SJCRH30 (cell line): Measurements from ENCODE around the gene PLA2G2C. TPM values are rescaled to one million over a fixed set of nuclear protein-coding genes. Genes with fewer than 3 reads are reported as not detected.
"Not testable (repeated sequence)": the region's sequence is repeated elsewhere in the genome, so short reads cannot be mapped to it uniquely, and the experiment has no call there.

Experiments used
- DNase-seq, 2 experiments: peaks; one replicate each; pipeline ENCODE4 v3.0.0-alpha.2; 2015 to 2020
- H3K27ac ChIP-seq: fragments of 250-450 bp; sonication (Bioruptor Pico); 2 replicates; pipeline ENCODE4 v1.5.1; 2020; ENCODE audit warnings: mild to moderate bottlenecking, moderate library complexity
- H3K27me3 ChIP-seq: fragments of 250-450 bp; sonication (Bioruptor Pico); 2 replicates; pipeline ENCODE4 v1.5.1; 2020; ENCODE audit warnings: mild to moderate bottlenecking, moderate library complexity
- H3K36me3 ChIP-seq: fragments of 250-450 bp; sonication (Bioruptor Pico); 2 replicates; pipeline ENCODE4 v1.5.1; 2020; ENCODE audit warnings: mild to moderate bottlenecking, moderate library complexity
- H3K4me1 ChIP-seq: fragments of 250-450 bp; sonication (Bioruptor Pico); 2 replicates; pipeline ENCODE4 v1.5.1; 2020; ENCODE audit warnings: mild to moderate bottlenecking, moderate library complexity
- H3K4me3 ChIP-seq: fragments of 250-450 bp; sonication (Bioruptor Pico); 2 replicates; pipeline ENCODE4 v1.5.1; 2020; ENCODE audit warnings: mild to moderate bottlenecking, moderate library complexity
- H3K9me3 ChIP-seq: fragments of 250-450 bp; sonication (Bioruptor Pico); replicated peaks from 2 replicates; pipeline ENCODE4 v1.5.1; 2020; ENCODE audit warnings: mild to moderate bottlenecking, moderate library complexity
- total RNA-seq: library from RNA; depleted of rRNA; stranded (reverse); fragments of >200 nt; shearing (Covaris generic); gene quantifications from 2 replicates; pipeline ENCODE4 v1.2.3, GENCODE V29; 2014

The PLA2G2C gene
- total RNA-seq, 1 experiment from 2014 or later = not detected

DNA sequence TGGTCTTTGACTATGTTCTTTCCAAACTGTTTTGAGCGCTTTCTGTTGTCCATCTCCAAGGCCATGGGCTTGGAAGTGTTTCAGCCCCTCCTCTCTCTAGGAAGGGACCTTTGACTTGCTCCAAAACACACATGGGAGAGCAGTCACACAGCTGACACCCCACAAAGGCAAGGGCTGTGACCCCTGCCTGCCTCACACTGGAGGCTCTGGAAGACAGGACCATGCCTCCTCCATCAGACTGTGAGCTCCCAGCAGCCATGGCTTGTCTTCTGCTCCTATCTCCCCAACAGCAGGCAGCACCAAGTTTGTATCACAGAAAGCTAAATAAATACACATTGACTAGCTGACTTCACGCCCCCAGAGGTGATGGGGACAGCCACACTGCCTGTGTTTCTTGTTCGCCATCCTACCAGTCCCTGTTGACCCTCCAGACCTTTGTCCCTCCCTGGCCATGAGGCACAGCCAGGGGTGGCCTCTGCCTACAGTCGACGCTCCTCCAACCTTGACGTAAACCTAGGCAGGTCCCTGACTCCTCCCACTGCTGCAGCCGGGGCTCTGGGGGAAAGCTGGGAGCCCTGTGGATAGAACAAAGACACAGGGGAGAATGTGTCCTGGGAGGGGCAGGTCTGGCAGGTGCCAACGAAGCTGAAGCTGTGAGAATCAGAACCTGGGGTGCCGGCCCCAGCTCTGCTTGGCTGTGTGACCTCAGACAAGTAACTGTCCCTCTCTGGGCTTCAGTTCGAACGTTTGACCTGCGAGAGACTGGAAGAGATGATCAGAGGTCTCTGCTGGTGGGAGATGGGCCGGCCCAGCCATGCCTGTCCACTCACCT, 42.4 kb downstream of the PLA2G2C start:
- no peaks in the 10 kb centered on the region; the same call in 1 of the 2 replicates for H3K27me3 ChIP-seq
- no peaks in the 10 kb centered on the region for H3K36me3 ChIP-seq
- H3K27ac ChIP-seq = no peak overlapping the region
- H3K9me3 ChIP-seq = no peaks in the 10 kb centered on the region
- no peak overlapping the region for H3K4me3 ChIP-seq
- no peak for DNase-seq
- no peaks in the 10 kb centered on the region for H3K4me1 ChIP-seq

DNA sequence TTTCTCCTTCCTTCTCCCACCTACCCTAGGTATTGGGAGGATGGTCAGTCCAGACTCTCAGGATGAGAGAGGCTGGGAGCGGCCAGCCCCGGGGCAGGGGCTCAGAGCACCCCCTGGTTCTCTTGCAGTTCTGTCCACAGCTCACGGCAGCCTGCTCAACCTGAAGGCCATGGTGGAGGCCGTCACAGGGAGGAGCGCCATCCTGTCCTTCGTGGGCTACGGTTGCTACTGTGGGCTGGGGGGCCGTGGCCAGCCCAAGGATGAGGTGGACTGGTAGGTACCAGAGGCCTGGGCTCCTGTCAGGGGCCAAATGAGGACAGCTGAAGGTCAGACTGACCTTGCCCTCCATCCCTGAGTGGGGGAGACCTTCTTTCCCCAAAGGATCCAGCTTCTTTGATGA, 43.0 kb downstream of the PLA2G2C start:
- Histone ChIP-seq H3K27ac (no peak overlapping the region), H3K4me1 (no peaks in the 10 kb centered on the region), H3K4me3 (no peak overlapping the region), H3K9me3 (no peaks in the 10 kb centered on the region), H3K36me3 (no peaks in the 10 kb centered on the region), H3K27me3 (no peaks in the 10 kb centered on the region; the same call in 1 of the 2 replicates)
- DNase-seq = no peak

GRCh38 chr1:20142001-20142710, 44.2 kb downstream of the PLA2G2C start:
- Histone ChIP-seq H3K4me1 (no peaks in the 10 kb centered on the region), H3K27ac (no peak overlapping the region), H3K27me3 (no peaks in the 10 kb centered on the region; the same call in 1 of the 2 replicates), H3K4me3 (no peak overlapping the region), H3K36me3 (no peaks in the 10 kb centered on the region), H3K9me3 (no peaks in the 10 kb centered on the region)
- DNase-seq = no peak

DNA sequence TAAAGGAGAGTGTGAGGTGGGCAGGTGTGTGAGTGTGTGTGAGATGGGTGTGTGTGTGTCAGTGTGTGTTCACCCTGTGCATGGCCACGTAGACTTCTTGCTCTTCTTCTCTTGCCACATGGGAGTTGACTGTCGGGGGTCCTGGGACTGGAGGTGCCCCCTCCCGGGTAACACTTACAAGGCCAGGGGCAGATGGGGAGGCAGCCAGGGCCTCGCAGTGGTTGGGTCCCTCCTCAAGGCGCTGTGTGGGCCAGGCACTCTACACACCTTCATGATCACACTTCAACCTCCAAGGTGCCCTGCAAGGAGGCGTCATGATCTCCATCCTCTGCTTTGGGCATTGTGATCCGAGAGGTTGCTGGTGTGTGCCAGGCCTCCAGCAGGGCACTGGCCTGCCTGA, 44.9 kb downstream of the PLA2G2C start:
- H3K4me1 ChIP-seq = no peaks in the 10 kb centered on the region
- no peak overlapping the region for H3K4me3 ChIP-seq
- no peak for DNase-seq
- no peaks in the 10 kb centered on the region for H3K9me3 ChIP-seq
- H3K36me3 ChIP-seq = no peaks in the 10 kb centered on the region
- H3K27ac ChIP-seq = no peak overlapping the region
- no peaks in the 10 kb centered on the region; the same call in 1 of the 2 replicates for H3K27me3 ChIP-seq

DNA sequence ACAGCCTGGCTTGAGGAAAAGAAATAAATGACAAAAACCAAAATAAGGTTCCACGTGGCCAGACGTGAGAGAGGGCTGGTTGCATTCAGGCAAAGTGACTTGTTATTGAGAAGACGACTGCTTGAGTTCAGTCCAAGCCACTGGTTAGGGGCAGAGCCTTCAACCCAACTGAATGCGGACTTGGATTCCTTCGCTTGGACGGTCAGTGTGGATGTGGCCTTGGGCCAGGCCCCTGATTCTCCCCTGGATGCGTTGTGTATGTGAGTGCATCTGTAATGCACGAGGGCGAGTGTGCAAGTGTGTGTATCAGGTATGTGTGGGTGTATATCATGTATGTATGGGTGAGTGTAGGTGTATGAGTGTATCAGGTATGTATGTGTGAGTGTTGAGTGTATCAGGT, 45.3 kb downstream of the PLA2G2C start:
- DNase-seq = no peak
- H3K9me3 ChIP-seq = no peaks in the 10 kb centered on the region
- H3K4me3 ChIP-seq = no peak overlapping the region
- H3K27ac ChIP-seq = no peak overlapping the region
- no peaks in the 10 kb centered on the region for H3K36me3 ChIP-seq
- H3K4me1 ChIP-seq = no peaks in the 10 kb centered on the region
- no peaks in the 10 kb centered on the region; the same call in 1 of the 2 replicates for H3K27me3 ChIP-seq

DNA sequence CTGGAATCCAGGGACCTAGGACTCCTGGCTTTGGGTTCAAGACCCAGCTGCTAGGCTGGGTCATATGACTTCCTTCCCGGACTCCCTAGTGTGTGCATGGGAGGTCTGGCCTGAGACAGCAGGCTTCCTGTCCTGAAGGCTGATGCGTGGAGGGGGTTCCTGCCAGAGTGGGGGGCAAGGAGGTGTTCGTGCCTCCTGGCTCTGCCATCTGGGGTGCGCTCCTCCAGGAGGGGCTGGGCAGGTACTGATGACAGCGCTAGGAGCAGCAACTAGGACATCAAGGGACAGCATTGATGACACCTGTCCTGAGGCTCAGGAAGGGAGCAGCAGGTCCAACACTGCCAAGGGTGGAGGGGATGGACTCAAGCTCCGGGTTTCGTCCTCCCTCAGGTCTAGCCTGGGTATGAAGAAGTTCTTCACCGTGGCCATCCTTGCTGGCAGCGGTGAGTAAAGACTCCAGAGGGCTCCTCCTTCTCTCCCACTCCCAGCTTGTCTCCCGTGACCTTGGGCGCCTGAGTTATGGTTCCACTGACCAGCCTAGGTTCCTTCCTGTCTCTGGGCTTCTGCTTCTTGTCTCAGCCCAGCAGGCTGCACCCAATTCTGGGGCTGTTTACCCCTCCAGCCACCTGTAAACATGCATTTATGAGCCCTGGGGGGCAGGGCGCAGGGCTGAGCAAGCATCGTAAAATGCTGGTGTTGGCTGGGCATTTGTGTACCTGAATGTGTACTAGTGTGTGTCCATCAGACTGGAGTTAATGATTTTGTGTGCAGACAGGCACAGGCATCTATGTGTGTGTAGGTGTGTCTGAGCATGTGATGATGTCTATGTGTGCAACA, 46.3 kb downstream of the PLA2G2C start:
- DNase-seq = no peak
- Histone ChIP-seq H3K4me1 (no peaks in the 10 kb centered on the region), H3K27me3 (no peaks in the 10 kb centered on the region; the same call in 1 of the 2 replicates), H3K27ac (no peak overlapping the region), H3K4me3 (no peak overlapping the region), H3K36me3 (no peaks in the 10 kb centered on the region), H3K9me3 (no peaks in the 10 kb centered on the region)

- no peak within 1 kb of the TSS for H3K27ac ChIP-seq
- no peaks in the 10 kb centered on the region for H3K36me3 ChIP-seq
- no peaks in the 10 kb centered on the region for H3K9me3 ChIP-seq
- no peaks in the 10 kb centered on the region for H3K4me1 ChIP-seq
- no peak for DNase-seq
- no peaks in the 10 kb centered on the region for H3K27me3 ChIP-seq
- no peak within 1 kb of the TSS for H3K4me3 ChIP-seq
Measured at GRCh38 chr1:20138961-20139550, 47.3 kb downstream of the PLA2G2C start, which contains the start of gene PLA2G2F. Gene PLA2G2F (plus strand): TSS chr1:20139323. CDS start chr1:20139428, 105 bp downstream.

DNA sequence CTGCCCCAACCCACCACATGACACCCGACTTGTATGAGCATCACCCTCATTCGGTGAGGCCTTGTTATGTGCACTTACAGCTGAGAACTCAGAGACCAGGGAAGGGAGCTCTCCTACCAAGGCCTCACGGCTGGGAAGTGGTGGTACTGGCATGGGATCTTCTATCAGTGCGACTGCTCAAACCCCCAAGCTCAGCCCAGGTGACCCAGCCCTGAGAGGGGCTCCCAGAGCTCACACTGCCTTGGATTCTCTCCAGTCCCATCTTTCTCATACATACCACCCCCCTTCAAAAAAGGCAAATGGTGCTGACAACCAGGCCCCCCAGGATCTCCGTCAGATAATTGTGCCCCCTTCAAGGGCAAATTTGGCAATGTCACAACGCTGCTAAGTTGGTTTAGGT, 48.0 kb downstream of the PLA2G2C start:
- H3K27ac ChIP-seq = no peak overlapping the region
- H3K9me3 ChIP-seq = no peaks in the 10 kb centered on the region
- no peaks in the 10 kb centered on the region for H3K36me3 ChIP-seq
- DNase-seq = no peak
- H3K4me3 ChIP-seq = no peak overlapping the region
- no peaks in the 10 kb centered on the region for H3K27me3 ChIP-seq
- no peaks in the 10 kb centered on the region for H3K4me1 ChIP-seq

GRCh38 chr1:20137604-20138003, 48.7 kb downstream of the PLA2G2C start:
- H3K4me3 ChIP-seq = no peak overlapping the region
- no peaks in the 10 kb centered on the region for H3K27me3 ChIP-seq
- no peaks in the 10 kb centered on the region for H3K9me3 ChIP-seq
- no peak for DNase-seq
- H3K4me1 ChIP-seq = no peaks in the 10 kb centered on the region
- no peak overlapping the region for H3K27ac ChIP-seq
- H3K36me3 ChIP-seq = no peaks in the 10 kb centered on the region

DNA sequence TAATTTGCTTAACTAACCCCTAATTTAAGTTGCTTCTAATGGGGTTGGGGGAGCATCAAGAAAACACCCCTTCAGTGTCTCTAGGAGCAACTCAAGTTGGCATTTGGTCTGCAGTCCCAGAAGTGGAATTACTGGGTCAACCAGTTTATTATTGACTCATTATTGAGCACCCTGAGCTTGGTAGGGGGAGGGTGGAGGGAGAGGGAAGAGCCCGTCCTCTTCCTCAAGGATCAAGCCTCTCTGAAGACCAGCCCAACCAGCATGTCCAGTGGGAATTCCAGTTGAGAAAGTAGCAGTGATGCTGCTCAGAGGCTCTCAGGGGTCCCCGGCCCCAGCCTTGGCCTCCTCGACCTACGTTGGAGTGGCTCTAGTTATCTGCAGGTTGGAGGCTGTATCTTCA, 49.3 kb downstream of the PLA2G2C start:
- no peak overlapping the region for H3K27ac ChIP-seq
- H3K36me3 ChIP-seq = no peaks in the 10 kb centered on the region
- no peaks in the 10 kb centered on the region for H3K9me3 ChIP-seq
- no peak for DNase-seq
- no peaks in the 10 kb centered on the region for H3K27me3 ChIP-seq
- no peak overlapping the region for H3K4me3 ChIP-seq
- no peaks in the 10 kb centered on the region for H3K4me1 ChIP-seq

- no peaks in the 10 kb centered on the region for H3K27me3 ChIP-seq
Measured at GRCh38 chr1:20136249-20136648, 50.1 kb downstream of the PLA2G2C start.

GRCh38 chr1:20134995-20135394, 51.3 kb downstream of the PLA2G2C start:
- Histone ChIP-seq H3K9me3 (no peaks in the 10 kb centered on the region), H3K27ac (no peak overlapping the region), H3K4me3 (no peak overlapping the region), H3K4me1 (no peaks in the 10 kb centered on the region), H3K36me3 (no peaks in the 10 kb centered on the region), H3K27me3 (no peaks in the 10 kb centered on the region)
- DNase-seq = no peak

More at GRCh38 chr1:20136249-20136648, 50.1 kb downstream of the PLA2G2C start:
- Histone ChIP-seq H3K36me3 (no peaks in the 10 kb centered on the region), H3K4me3 (no peak overlapping the region), H3K4me1 (no peaks in the 10 kb centered on the region), H3K9me3 (no peaks in the 10 kb centered on the region), H3K27ac (no peak overlapping the region)
- no peak for DNase-seq

- not testable (repeated sequence) for H3K36me3 ChIP-seq, H3K27me3 ChIP-seq, H3K27ac ChIP-seq, H3K4me3 ChIP-seq, H3K4me1 ChIP-seq, DNase-seq, H3K9me3 ChIP-seq
Measured at GRCh38 chr1:20130518-20130917, 55.8 kb downstream of the PLA2G2C start.

- Histone ChIP-seq H3K27ac (no peak overlapping the region), H3K9me3 (0 out of 2 replicates have a peak, but pooled peaks cover 2% of the 10 kb centered on the region), H3K4me3 (no peak overlapping the region), H3K4me1 (no peaks in the 10 kb centered on the region; the same call in 1 of the 2 replicates), H3K36me3 (no peaks in the 10 kb centered on the region), H3K27me3 (no peaks in the 10 kb centered on the region; the same call in 1 of the 2 replicates)
- DNase-seq = no peak
Measured at GRCh38 chr1:20126806-20127440, 59.4 kb downstream of the PLA2G2C start.
